MM.1S (cell line): ENCODE measurements around the gene NCKAP5.

Source experiments
- DNase-seq: peaks from one replicate; pipeline ENCODE4 v3.0.0-alpha.2; 2015
- H2AFZ ChIP-seq: fragments of 300-600 bp; sonication (generic); 2 replicates; pipeline ENCODE4 v1.6.0; 2016; ENCODE audit warnings: antibody characterized with exemption, low read length
- H3F3A ChIP-seq: fragments of 300-600 bp; sonication (generic); 2 replicates; pipeline ENCODE4 v1.6.1; 2016; ENCODE audit warnings: mild to moderate bottlenecking, antibody characterized with exemption, low read length, moderate library complexity, mixed read lengths; ENCODE audit not compliant: insufficient read depth
- H3K27ac ChIP-seq: fragments of 300-600 bp; sonication (generic); 2 replicates; pipeline ENCODE4 v1.5.1; 2016; ENCODE audit warnings: mild to moderate bottlenecking, low read length
- H3K27me3 ChIP-seq: fragments of 300-600 bp; sonication (generic); replicated peaks from 2 replicates; pipeline ENCODE4 v1.6.0; 2016; ENCODE audit warnings: low read length; ENCODE audit not compliant: insufficient read depth
- H3K36me3 ChIP-seq: fragments of 300-600 bp; sonication (generic); replicated peaks from 2 replicates; pipeline ENCODE4 v1.6.1; 2016; ENCODE audit warnings: mild to moderate bottlenecking, low read length, mixed read lengths; ENCODE audit not compliant: insufficient read depth
- H3K4me1 ChIP-seq: fragments of 300-600 bp; sonication (generic); 2 replicates; pipeline ENCODE4 v1.6.1; 2016; ENCODE audit warnings: low read length, mixed read lengths
- H3K4me2 ChIP-seq: fragments of 300-600 bp; sonication (generic); 2 replicates; pipeline ENCODE4 v1.6.0; 2016; ENCODE audit warnings: low read depth, low read length
- H3K4me3 ChIP-seq: fragments of 300-600 bp; sonication (generic); 2 replicates; pipeline ENCODE4 v1.5.1; 2016; ENCODE audit warnings: low read length, mixed read lengths
- H3K79me2 ChIP-seq: fragments of 300-600 bp; sonication (generic); 2 replicates; pipeline ENCODE4 v1.6.1; 2016; ENCODE audit warnings: mixed run types, low read length, mixed read lengths
- H3K9ac ChIP-seq: fragments of 300-600 bp; sonication (generic); 2 replicates; pipeline ENCODE4 v1.6.1; 2016; ENCODE audit warnings: low read length, mixed read lengths
- H3K9me2 ChIP-seq: fragments of 300-600 bp; sonication (generic); replicated peaks from 2 replicates; pipeline ENCODE4 v1.6.1; 2016; ENCODE audit warnings: mild to moderate bottlenecking, low read length, mixed read lengths; ENCODE audit not compliant: insufficient read depth
- H3K9me3 ChIP-seq: fragments of 300-600 bp; sonication (generic); replicated peaks from 2 replicates; pipeline ENCODE4 v1.6.1; 2016; ENCODE audit warnings: mild to moderate bottlenecking, low read length, mixed read lengths; ENCODE audit not compliant: insufficient read depth
- H4K20me1 ChIP-seq: fragments of 300-600 bp; sonication (generic); 2 replicates; pipeline ENCODE4 v1.6.1; 2016; ENCODE audit warnings: mild to moderate bottlenecking, low read length, moderate library complexity, mixed read lengths; ENCODE audit not compliant: insufficient read depth
- EZH2 ChIP-seq: fragments of 300-600 bp; sonication (generic); optimal IDR thresholded peaks from 2 replicates; pipeline ENCODE3; 2017; ENCODE audit warnings: low read depth, mild to moderate bottlenecking, antibody characterized with exemption, low read length, mixed read lengths
- EZH2phosphoT487 ChIP-seq: fragments of 300-600 bp; sonication (generic); IDR thresholded peaks from 2 replicates; pipeline ENCODE4 v1.6.1; 2018; ENCODE audit warnings: antibody characterized with exemption, low read length
- TF ChIP-seq, protein P1 (sequence below): fragments of 300-600 bp; sonication (generic); IDR thresholded peaks from 2 replicates; pipeline ENCODE4 v1.5.1; 2016; ENCODE audit warnings: antibody characterized with exemption, low read length, mixed read lengths

Gene NCKAP5

DNA sequence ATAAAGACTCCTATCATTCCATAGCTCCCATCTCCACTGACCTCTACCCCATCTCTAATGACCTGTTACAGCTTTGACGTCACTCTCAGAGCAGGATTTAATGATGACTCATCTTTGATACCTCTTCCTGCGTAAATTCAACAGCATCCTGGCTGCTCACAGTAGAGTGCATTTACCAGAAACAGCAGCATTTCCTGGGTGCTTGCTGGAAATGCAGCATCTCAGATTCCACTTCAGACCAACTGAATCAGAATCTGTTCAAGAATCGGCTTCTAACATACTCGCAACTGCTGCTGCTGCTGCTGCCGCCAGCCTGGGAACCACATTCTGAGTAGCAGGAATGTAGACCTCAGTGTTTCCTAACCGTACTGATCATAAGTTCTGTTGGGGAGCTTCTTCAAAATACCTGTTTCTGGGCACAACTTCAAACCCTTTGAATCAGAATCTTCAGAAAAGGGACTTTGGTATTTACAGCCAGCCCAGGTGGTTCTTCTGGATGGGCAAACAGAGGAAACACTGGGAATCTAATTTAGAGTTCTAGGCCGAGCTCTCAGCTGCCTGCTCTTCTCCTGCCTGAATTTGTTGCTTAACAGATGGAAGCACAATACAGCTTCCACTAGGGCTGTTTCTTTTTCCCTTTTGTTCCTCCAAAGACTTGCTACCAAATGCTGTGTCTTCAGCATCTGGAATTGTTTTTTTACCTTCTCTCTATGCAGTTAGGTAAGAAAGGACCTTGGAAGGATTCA, 241.4 kb downstream of the NCKAP5 start:
- H3K27ac ChIP-seq = no peak overlapping the region

DNA sequence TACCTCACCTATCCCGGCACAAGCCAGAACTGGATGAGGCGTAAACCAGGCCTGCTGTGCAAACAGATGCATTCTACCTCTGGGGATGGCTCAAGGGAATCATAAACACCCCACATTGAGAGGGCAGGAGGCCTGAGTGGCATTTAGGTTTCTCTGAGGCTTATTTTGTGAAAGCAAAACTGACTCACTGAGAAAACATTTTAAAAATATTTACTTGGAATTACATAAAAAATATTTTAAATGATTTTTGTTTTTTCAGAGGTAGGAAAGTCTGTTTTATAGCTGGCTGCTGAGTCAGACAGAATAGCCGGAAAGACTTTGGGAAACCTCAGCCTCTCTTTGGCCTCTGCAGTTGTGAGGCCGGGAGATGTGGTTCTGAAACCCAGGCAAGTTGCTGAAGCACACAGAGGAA, 244.1 kb downstream of the NCKAP5 start:
- Histone ChIP-seq H2AFZ (no peak overlapping the region), H4K20me1 (no peaks in the 10 kb centered on the region), H3K4me1 (peaks cover 11% of the 10 kb centered on the region; the same call in 1 of the 2 replicates), H3K9me2 (no peaks in the 10 kb centered on the region), H3K27ac (no peak overlapping the region), H3K4me2 (no peak overlapping the region), H3K36me3 (no peaks in the 10 kb centered on the region), H3K79me2 (no peaks in the 10 kb centered on the region), H3K4me3 (no peak overlapping the region), H3K9me3 (no peaks in the 10 kb centered on the region), H3F3A (no peaks in the 10 kb centered on the region), H3K9ac (no peak overlapping the region), H3K27me3 (no peaks in the 10 kb centered on the region)
- DNase-seq = no peak
- TF ChIP-seq, protein P1, sequence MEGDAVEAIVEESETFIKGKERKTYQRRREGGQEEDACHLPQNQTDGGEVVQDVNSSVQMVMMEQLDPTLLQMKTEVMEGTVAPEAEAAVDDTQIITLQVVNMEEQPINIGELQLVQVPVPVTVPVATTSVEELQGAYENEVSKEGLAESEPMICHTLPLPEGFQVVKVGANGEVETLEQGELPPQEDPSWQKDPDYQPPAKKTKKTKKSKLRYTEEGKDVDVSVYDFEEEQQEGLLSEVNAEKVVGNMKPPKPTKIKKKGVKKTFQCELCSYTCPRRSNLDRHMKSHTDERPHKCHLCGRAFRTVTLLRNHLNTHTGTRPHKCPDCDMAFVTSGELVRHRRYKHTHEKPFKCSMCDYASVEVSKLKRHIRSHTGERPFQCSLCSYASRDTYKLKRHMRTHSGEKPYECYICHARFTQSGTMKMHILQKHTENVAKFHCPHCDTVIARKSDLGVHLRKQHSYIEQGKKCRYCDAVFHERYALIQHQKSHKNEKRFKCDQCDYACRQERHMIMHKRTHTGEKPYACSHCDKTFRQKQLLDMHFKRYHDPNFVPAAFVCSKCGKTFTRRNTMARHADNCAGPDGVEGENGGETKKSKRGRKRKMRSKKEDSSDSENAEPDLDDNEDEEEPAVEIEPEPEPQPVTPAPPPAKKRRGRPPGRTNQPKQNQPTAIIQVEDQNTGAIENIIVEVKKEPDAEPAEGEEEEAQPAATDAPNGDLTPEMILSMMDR = no peak
- no peak for TF ChIP-seq EZH2
- TF ChIP-seq EZH2phosphoT487 = no peak

More for the DNA sequence above, 241.4 kb downstream of the NCKAP5 start:
- no peaks in the 10 kb centered on the region for H3K79me2 ChIP-seq
- TF ChIP-seq, protein P1 = no peak
- no peak for TF ChIP-seq EZH2
- no peak for TF ChIP-seq EZH2phosphoT487
- no peaks in the 10 kb centered on the region for H3F3A ChIP-seq
- no peaks in the 10 kb centered on the region for H4K20me1 ChIP-seq
- DNase-seq = no peak
- no peaks in the 10 kb centered on the region for H3K9me2 ChIP-seq
- H3K27me3 ChIP-seq = no peaks in the 10 kb centered on the region
- no peak overlapping the region for H2AFZ ChIP-seq
- no peak overlapping the region for H3K9ac ChIP-seq
- no peaks in the 10 kb centered on the region for H3K9me3 ChIP-seq
- H3K4me2 ChIP-seq = no peak overlapping the region
- no peaks in the 10 kb centered on the region for H3K36me3 ChIP-seq
- H3K4me1 ChIP-seq = peaks cover 11% of the 10 kb centered on the region; the same call in 1 of the 2 replicates
- H3K4me3 ChIP-seq = no peak overlapping the region

DNA sequence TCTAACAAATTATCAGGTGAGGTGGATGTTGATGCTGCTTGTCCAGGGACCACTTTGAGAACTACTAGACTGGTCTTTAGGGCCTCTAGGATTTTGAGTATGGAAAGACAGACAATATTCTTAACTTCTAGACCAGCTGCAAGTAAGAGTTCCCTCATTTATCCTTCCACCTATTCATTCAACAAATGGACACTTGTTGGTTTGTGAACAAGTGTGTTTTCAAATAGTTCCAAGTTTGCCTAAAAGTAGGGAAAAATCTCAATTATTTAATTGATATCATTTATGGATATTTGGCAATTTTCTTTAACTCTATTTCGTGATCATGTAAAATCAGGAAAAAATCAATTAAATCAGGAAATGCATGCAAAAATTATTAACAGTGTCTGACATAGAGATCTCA, 245.4 kb downstream of the NCKAP5 start:
- Histone ChIP-seq H3K27me3 (no peaks in the 10 kb centered on the region), H3K79me2 (no peaks in the 10 kb centered on the region), H3K4me1 (peaks cover 11% of the 10 kb centered on the region; the same call in 1 of the 2 replicates), H4K20me1 (no peaks in the 10 kb centered on the region), H3K9me3 (no peaks in the 10 kb centered on the region), H3K9ac (no peak overlapping the region), H2AFZ (no peak overlapping the region), H3K4me2 (no peak overlapping the region; the same call in 1 of the 2 replicates), H3K27ac (no peak overlapping the region), H3F3A (no peaks in the 10 kb centered on the region), H3K4me3 (no peak overlapping the region), H3K36me3 (no peaks in the 10 kb centered on the region), H3K9me2 (no peaks in the 10 kb centered on the region)
- no peak for DNase-seq
- no peak for TF ChIP-seq EZH2phosphoT487
- TF ChIP-seq, protein P1 = no peak
- TF ChIP-seq EZH2 = no peak
